Neural progenitor cell (in vitro differentiated cells): Measurements from ENCODE around the gene PSMC3. TPM values are rescaled to one million over a fixed set of nuclear protein-coding genes. Genes with fewer than 3 reads are reported as not detected.

Source experiments
- DNase-seq: peaks from one replicate; pipeline ENCODE4 v3.0.0-alpha.2; 2016; ENCODE audit warnings: low spot score
- H2AFZ ChIP-seq: fragments of 200-600 bp; sonication (generic); replicated peaks from 2 replicates; pipeline ENCODE4 v1.6.1; 2016; ENCODE audit warnings: antibody characterized with exemption
- H3F3A ChIP-seq: fragments of 200-600 bp; sonication (generic); 2 replicates; pipeline ENCODE4 v1.6.1; 2016; ENCODE audit warnings: antibody characterized with exemption, low read depth
- H3K27ac ChIP-seq: fragments of 200-600 bp; sonication (generic); 2 replicates; pipeline ENCODE4 v1.5.1; 2016; ENCODE audit warnings: mild to moderate bottlenecking
- H3K27me3 ChIP-seq: fragments of 200-600 bp; sonication (generic); 2 replicates; pipeline ENCODE4 v1.6.1; 2016; ENCODE audit warnings: mild to moderate bottlenecking, moderate library complexity
- H3K36me3 ChIP-seq: fragments of 200-600 bp; sonication (generic); 2 replicates; pipeline ENCODE4 v1.5.1; 2016
- H3K4me1 ChIP-seq: fragments of 200-600 bp; sonication (generic); 2 replicates; pipeline ENCODE4 v1.6.1; 2016; ENCODE audit warnings: mixed run types
- H3K4me2 ChIP-seq: fragments of 200-600 bp; sonication (generic); 2 replicates; pipeline ENCODE4 v1.6.1; 2016
- H3K4me3 ChIP-seq: fragments of 200-600 bp; sonication (generic); 2 replicates; pipeline ENCODE4 v1.5.1; 2016
- H3K79me2 ChIP-seq: fragments of 200-600 bp; sonication (generic); 2 replicates; pipeline ENCODE4 v1.6.1; 2016; ENCODE audit warnings: low read depth
- H3K9ac ChIP-seq: fragments of 200-600 bp; sonication (generic); 2 replicates; pipeline ENCODE4 v1.6.1; 2016
- H3K9me3 ChIP-seq: fragments of 200-600 bp; sonication (generic); 2 replicates; pipeline ENCODE4 v1.5.1; 2016; ENCODE audit warnings: low read depth
- H4K20me1 ChIP-seq: fragments of 200-600 bp; sonication (generic); 2 replicates; pipeline ENCODE4 v1.6.1; 2016; ENCODE audit warnings: low read depth
- H3K27ac Mint-ChIP-seq: 3 replicates; pipeline ENCODE4 v1.8.0; 2021; ENCODE audit warnings: mixed read lengths
- H3K27me3 Mint-ChIP-seq: 2 replicates; pipeline ENCODE4 v1.8.0; 2022; ENCODE audit warnings: low read depth, mild to moderate bottlenecking, inconsistent platforms, moderate library complexity, mixed read lengths; ENCODE audit not compliant: insufficient read depth
- H3K36me3 Mint-ChIP-seq: 3 replicates; pipeline ENCODE4 v1.8.0; 2021; ENCODE audit warnings: mixed read lengths
- H3K4me1 Mint-ChIP-seq: 3 replicates; pipeline ENCODE4 v1.8.0; 2021; ENCODE audit warnings: mixed read lengths
- H3K4me3 Mint-ChIP-seq: 3 replicates; pipeline ENCODE4 v1.8.0; 2021; ENCODE audit warnings: mild to moderate bottlenecking, moderate library complexity, mixed read lengths
- H3K9me3 Mint-ChIP-seq: 3 replicates; pipeline ENCODE4 v1.8.0; 2020; ENCODE audit warnings: mixed read lengths
- EZH2 ChIP-seq: fragments of 200-600 bp; sonication (generic); IDR thresholded peaks from 2 replicates; pipeline ENCODE4 v1.6.1; 2017; ENCODE audit warnings: antibody characterized with exemption, mild to moderate bottlenecking, moderate library complexity
- EZH2phosphoT487 ChIP-seq: fragments of 200-600 bp; sonication (generic); IDR thresholded peaks from 2 replicates; pipeline ENCODE4 v1.6.1; 2017; ENCODE audit warnings: antibody characterized with exemption
- total RNA-seq: library from RNA; depleted of rRNA; stranded (reverse); fragments of >200 nt; gene quantifications from 2 replicates; pipeline ENCODE4 v1.2.3, GENCODE V29; 2015; ENCODE audit warnings: low replicate concordance
- TF ChIP-seq, protein P1 (sequence below): fragments of 200-600 bp; sonication (generic); IDR thresholded peaks from 2 replicates; pipeline ENCODE4 v1.5.1; 2017; ENCODE audit warnings: antibody characterized with exemption, mild to moderate bottlenecking

The PSMC3 gene
- total RNA-seq, 1 donor from 2014 or later: 175 TPM

DNA sequence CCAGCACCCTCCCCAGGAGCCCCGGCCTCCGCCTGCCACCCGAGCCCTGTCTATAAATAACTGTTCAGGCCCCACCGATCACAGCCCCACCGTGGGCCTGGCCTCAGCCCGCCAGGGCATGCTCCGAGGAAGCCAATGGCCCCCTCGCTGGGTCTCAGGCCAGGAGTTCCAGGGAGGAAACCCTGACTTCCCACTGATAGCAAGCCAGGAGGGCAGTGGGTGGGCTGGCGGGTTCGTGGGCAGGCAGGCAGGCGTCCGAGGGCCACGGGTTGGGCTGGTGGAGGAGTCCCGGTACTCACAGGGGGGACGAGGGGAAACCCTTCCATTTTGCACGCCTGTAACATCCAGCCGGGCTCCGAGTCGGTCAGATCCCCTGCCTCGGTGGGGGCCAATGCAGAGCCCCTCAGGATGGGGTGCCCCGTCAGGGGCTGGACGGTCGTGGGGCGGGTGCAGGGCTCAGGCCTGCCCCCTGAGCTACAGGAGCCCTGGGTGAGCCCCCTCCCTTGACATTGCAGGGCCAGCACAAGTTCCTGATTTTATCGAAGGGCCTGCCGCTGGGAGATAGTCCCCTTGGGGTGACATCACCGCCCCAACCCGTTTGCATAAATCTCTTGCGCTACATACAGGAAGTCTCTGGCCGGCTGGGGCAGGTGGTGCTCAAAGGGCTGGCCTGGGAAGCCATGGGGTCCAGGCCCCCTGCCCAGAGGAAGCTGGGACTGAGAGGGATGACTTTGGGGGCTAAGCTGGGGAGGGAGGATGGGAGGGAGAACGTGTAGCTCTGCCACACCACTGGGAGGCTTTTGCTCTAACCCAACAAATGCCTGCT, 48.0 kb downstream of the PSMC3 start, which contains the start of gene SPI1:
Gene SPI1 (minus strand): TSS at position 538 of the 826 bp plus-strand sequence. CDS start 194 bp downstream, at position 344.
- TF ChIP-seq EZH2 (no peak), EZH2phosphoT487 (no peak)
- TF ChIP-seq, protein P1, sequence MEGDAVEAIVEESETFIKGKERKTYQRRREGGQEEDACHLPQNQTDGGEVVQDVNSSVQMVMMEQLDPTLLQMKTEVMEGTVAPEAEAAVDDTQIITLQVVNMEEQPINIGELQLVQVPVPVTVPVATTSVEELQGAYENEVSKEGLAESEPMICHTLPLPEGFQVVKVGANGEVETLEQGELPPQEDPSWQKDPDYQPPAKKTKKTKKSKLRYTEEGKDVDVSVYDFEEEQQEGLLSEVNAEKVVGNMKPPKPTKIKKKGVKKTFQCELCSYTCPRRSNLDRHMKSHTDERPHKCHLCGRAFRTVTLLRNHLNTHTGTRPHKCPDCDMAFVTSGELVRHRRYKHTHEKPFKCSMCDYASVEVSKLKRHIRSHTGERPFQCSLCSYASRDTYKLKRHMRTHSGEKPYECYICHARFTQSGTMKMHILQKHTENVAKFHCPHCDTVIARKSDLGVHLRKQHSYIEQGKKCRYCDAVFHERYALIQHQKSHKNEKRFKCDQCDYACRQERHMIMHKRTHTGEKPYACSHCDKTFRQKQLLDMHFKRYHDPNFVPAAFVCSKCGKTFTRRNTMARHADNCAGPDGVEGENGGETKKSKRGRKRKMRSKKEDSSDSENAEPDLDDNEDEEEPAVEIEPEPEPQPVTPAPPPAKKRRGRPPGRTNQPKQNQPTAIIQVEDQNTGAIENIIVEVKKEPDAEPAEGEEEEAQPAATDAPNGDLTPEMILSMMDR: no peak
- Histone ChIP-seq H3K27me3 (no peaks in the 10 kb centered on the region), H4K20me1 (no peaks in the 10 kb centered on the region), H3K36me3 (no peaks in the 10 kb centered on the region), H2AFZ (no peak within 1 kb of the TSS), H3K9me3 (no peaks in the 10 kb centered on the region), H3K79me2 (no peaks in the 10 kb centered on the region), H3K27ac (no peak within 1 kb of the TSS), H3K4me2 (no peak within 1 kb of the TSS), H3K4me3 (no peak within 1 kb of the TSS), H3K4me1 (no peaks in the 10 kb centered on the region), H3F3A (no peaks in the 10 kb centered on the region), H3K9ac (no peak within 1 kb of the TSS)
- Mint-ChIP-seq H3K36me3 (no peaks in the 10 kb centered on the region), H3K27ac (peak within 1 kb of the TSS; percentile 74), H3K27me3 (peaks cover 6% of the 10 kb centered on the region), H3K4me1 (peaks cover 4% of the 10 kb centered on the region), H3K9me3 (no peaks in the 10 kb centered on the region), H3K4me3 (no peak within 1 kb of the TSS)
- no peak for DNase-seq

DNA sequence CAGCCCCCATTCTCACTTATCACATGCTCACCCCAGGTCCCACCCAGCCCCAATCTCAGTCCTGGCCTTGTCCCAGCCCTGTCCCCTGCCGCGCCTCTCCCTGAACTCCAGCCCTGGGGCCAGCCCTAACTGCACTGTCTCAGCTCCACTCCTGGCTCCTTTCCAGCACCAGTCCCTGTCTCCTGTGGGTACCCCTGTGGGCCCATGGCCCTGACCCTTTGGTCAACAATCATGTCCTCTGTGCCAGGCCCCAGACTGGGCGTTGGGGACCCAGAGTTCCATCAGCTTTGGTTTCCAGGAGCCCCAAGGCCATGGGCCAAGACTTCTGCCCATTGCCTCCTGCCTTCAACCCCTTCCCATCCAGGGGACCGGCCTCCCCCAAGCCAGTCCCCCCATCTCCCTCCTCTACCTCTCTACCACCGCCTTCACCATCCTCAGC, 48.6 kb downstream of the PSMC3 start:
- Histone ChIP-seq H3K4me3 (no peak overlapping the region), H3K9ac (no peak overlapping the region), H3K27me3 (no peaks in the 10 kb centered on the region), H3K4me1 (no peaks in the 10 kb centered on the region), H3K9me3 (no peaks in the 10 kb centered on the region), H3K79me2 (no peaks in the 10 kb centered on the region), H3K27ac (no peak overlapping the region), H3K4me2 (no peak overlapping the region), H3F3A (no peaks in the 10 kb centered on the region), H4K20me1 (no peaks in the 10 kb centered on the region), H3K36me3 (no peaks in the 10 kb centered on the region), H2AFZ (no peak overlapping the region)
- Mint-ChIP-seq H3K9me3 (no peaks in the 10 kb centered on the region), H3K27me3 (peaks cover 2% of the 10 kb centered on the region), H3K27ac (peak overlapping the region; percentile 51), H3K4me3 (no peak overlapping the region), H3K36me3 (no peaks in the 10 kb centered on the region), H3K4me1 (peaks cover 4% of the 10 kb centered on the region)
- no peak for DNase-seq
- TF ChIP-seq EZH2: no peak
- TF ChIP-seq EZH2phosphoT487: no peak
- TF ChIP-seq, protein P1: no peak

DNA sequence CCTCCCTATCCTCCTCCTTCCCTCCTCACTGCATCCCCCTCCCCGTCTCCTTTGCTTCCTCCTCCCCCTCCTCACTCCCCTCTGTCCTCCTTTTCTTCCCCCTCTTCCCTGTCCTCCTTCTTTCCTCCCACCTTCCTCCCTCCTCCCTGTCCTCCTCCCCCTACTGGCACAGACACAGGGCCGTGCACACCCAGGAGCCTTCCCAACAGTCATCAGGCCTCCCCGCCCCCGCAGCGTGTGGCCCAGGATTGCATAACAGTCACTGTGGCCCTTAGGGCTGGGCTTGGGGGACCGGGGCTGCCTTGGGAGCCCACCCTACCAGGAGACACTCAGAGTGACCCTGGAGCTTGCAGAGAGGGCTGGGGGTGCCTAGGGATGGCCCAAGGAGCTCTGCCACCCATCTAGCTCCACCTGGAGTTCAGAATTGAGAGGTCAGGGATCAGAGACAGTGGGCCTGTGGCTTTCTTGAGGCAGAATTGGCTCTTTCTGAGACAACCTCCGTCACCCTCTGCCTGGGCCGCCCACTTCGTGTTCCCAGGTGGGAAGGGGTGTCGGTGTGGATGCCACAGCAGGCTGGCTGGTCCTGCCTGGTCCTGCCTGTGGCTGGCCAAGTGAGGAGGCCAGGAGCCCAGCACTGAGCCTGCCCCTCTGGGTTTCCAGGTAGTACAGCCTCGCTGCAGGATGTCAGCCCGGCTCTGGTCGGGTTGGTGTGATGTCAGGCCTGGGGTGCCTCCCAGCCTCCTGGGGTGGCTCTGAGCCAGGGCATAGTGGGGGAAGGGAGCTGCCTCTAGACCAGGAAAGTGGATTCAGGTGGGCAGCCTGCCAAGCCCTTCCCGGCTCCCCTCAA, 49.5 kb downstream of the PSMC3 start:
- no peak overlapping the region for H3K4me3 ChIP-seq
- DNase-seq: no peak
- no peak overlapping the region for H3K4me3 Mint-ChIP-seq
- peaks cover 5% of the 10 kb centered on the region for H3K27me3 Mint-ChIP-seq
- H3K4me2 ChIP-seq: no peak overlapping the region
- H3K9ac ChIP-seq: no peak overlapping the region
- peaks cover 6% of the 10 kb centered on the region for H3K4me1 Mint-ChIP-seq
- peak overlapping the region; percentile 74 for H3K27ac Mint-ChIP-seq
- H3K79me2 ChIP-seq: no peaks in the 10 kb centered on the region
- H3K36me3 Mint-ChIP-seq: no peaks in the 10 kb centered on the region
- no peaks in the 10 kb centered on the region for H3K9me3 Mint-ChIP-seq
- no peaks in the 10 kb centered on the region for H3K36me3 ChIP-seq
- no peaks in the 10 kb centered on the region for H3K27me3 ChIP-seq
- H3K4me1 ChIP-seq: no peaks in the 10 kb centered on the region
- H2AFZ ChIP-seq: no peak overlapping the region
- no peak overlapping the region for H3K27ac ChIP-seq
- H3F3A ChIP-seq: no peaks in the 10 kb centered on the region
- H4K20me1 ChIP-seq: no peaks in the 10 kb centered on the region
- no peaks in the 10 kb centered on the region for H3K9me3 ChIP-seq
- TF ChIP-seq EZH2: no peak
- TF ChIP-seq, protein P1: no peak
- no peak for TF ChIP-seq EZH2phosphoT487
